ENCODE results near the gene WDR74.

The WDR74 gene

GRCh38 chr11:62881579-62882430 lies 42.4 kb upstream of the WDR74 start:
- TF ChIP-seq, protein P1, sequence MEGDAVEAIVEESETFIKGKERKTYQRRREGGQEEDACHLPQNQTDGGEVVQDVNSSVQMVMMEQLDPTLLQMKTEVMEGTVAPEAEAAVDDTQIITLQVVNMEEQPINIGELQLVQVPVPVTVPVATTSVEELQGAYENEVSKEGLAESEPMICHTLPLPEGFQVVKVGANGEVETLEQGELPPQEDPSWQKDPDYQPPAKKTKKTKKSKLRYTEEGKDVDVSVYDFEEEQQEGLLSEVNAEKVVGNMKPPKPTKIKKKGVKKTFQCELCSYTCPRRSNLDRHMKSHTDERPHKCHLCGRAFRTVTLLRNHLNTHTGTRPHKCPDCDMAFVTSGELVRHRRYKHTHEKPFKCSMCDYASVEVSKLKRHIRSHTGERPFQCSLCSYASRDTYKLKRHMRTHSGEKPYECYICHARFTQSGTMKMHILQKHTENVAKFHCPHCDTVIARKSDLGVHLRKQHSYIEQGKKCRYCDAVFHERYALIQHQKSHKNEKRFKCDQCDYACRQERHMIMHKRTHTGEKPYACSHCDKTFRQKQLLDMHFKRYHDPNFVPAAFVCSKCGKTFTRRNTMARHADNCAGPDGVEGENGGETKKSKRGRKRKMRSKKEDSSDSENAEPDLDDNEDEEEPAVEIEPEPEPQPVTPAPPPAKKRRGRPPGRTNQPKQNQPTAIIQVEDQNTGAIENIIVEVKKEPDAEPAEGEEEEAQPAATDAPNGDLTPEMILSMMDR (IDR thresholded peaks at IDR 0.05) = peak; percentile 19; the same call in 1 of the 2 replicates

- TF ChIP-seq, protein P1 (IDR thresholded peaks at IDR 0.05) = peak; percentile 82
These were observed 41.6 kb upstream of the WDR74 start, which contains the start of gene SLC3A2 for GRCh38 chr11:62880803-62881578. TSS of gene SLC3A2 (plus strand) at chr11:62880896. CDS start at chr11:62881024, 128 bp downstream.

- TF ChIP-seq, protein P1 (IDR thresholded peaks at IDR 0.05) = no peak
These were observed 40.9 kb upstream of the WDR74 start for GRCh38 chr11:62880231-62880802.

DNA sequence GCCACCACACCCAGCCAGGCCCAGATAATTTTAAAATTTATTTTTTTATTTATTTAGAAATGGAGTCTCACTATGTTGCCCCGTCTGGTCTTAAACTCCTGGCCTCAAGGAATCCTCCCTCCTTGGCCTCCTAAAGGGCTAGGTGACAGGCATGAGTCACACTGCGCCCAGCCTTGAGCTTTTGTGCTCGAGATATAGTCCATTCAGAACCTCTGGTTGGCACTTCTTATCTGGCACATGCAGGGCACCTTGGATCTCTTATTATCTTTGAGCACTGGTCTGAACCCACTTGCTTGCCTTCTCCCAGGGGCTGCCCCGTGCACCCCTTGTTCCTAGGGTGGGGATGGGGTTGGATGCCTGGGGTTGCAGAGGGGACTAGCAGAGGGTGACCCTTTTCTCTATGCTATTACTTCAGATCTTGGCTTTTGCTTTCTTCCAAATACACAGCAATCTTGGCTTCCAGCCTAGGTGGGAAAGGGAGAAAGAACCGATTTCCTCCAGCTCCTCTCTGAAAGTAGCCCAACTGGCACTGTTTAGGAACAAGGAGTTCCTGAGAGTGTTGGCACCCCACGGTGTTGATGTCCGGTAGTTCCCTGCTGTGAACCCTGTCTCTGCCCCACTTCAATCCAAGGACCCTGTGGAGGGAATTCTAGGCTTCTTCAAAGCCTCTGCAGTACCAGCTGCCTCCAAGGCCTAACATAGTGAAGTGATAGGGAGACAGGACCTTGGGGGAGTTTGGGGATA lies 40.0 kb upstream of the WDR74 start:
- TF ChIP-seq, protein P1 (IDR thresholded peaks at IDR 0.05) = no peak

DNA sequence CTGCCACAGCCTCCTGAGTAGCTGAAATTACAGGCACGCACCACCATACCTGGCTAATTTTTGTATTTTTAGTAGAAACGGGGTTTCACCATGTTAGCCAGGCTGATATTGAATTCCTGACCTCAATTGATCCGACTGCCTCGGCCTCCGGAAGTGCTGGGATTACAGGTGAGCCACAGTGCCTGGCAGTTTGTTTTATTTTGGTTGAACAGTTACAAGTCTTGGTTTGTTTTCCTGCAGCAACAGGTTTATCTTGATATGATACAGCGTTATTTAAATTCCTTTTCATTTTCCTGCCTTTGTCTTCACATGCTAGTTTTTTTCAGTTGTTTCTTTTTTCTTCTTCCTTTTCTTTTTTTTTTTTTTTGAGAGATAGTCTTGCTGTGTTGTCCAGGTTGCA lies 37.3 kb upstream of the WDR74 start:
- TF ChIP-seq, protein P1 (IDR thresholded peaks at IDR 0.05) = no peak

GRCh38 chr11:62875698-62876478 lies 36.5 kb upstream of the WDR74 start:
- TF ChIP-seq, protein P1 (IDR thresholded peaks at IDR 0.05) = no peak
